Coronary artery (tissue), 2 donors: ENCODE results near the gene UMAD1.

Source experiments
- DNase-seq: peaks from one replicate; pipeline ENCODE4 v3.0.0-alpha.2; 2017; ENCODE audit warnings: low spot score
- H3K27ac ChIP-seq, 2 donors: fragments of 200-600 bp; sonication (generic); one replicate each; pipeline ENCODE4 v1.5.1; 2016 to 2019
- H3K4me3 ChIP-seq: fragments of 200-600 bp; sonication (generic); 2 replicates; pipeline ENCODE4 v1.5.1; 2016; ENCODE audit warnings: mild to moderate bottlenecking, moderate library complexity
- TF ChIP-seq, protein P1 (sequence below): fragments of 200-600 bp; sonication (generic); IDR thresholded peaks from one replicate; pipeline ENCODE4 v1.5.1; 2019; ENCODE audit warnings: antibody characterized with exemption

Gene UMAD1

GRCh38 chr7:7745258-7745657 lies 104.7 kb downstream of the UMAD1 start:
- TF ChIP-seq, protein P1, sequence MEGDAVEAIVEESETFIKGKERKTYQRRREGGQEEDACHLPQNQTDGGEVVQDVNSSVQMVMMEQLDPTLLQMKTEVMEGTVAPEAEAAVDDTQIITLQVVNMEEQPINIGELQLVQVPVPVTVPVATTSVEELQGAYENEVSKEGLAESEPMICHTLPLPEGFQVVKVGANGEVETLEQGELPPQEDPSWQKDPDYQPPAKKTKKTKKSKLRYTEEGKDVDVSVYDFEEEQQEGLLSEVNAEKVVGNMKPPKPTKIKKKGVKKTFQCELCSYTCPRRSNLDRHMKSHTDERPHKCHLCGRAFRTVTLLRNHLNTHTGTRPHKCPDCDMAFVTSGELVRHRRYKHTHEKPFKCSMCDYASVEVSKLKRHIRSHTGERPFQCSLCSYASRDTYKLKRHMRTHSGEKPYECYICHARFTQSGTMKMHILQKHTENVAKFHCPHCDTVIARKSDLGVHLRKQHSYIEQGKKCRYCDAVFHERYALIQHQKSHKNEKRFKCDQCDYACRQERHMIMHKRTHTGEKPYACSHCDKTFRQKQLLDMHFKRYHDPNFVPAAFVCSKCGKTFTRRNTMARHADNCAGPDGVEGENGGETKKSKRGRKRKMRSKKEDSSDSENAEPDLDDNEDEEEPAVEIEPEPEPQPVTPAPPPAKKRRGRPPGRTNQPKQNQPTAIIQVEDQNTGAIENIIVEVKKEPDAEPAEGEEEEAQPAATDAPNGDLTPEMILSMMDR: no peak
- no peak for DNase-seq
- Histone ChIP-seq H3K27ac (no peak overlapping the region), H3K4me3 (no peak overlapping the region)

GRCh38 chr7:7745966-7746365 lies 105.4 kb downstream of the UMAD1 start:
- DNase-seq: no peak
- TF ChIP-seq, protein P1: no peak
- Histone ChIP-seq H3K4me3 (no peak overlapping the region), H3K27ac (no peak overlapping the region)

- DNase-seq: no peak
- TF ChIP-seq, protein P1: no peak
- no peak overlapping the region for H3K4me3 ChIP-seq
- H3K27ac ChIP-seq: no peak overlapping the region
These were observed 105.9 kb downstream of the UMAD1 start for GRCh38 chr7:7746458-7746857.

DNA sequence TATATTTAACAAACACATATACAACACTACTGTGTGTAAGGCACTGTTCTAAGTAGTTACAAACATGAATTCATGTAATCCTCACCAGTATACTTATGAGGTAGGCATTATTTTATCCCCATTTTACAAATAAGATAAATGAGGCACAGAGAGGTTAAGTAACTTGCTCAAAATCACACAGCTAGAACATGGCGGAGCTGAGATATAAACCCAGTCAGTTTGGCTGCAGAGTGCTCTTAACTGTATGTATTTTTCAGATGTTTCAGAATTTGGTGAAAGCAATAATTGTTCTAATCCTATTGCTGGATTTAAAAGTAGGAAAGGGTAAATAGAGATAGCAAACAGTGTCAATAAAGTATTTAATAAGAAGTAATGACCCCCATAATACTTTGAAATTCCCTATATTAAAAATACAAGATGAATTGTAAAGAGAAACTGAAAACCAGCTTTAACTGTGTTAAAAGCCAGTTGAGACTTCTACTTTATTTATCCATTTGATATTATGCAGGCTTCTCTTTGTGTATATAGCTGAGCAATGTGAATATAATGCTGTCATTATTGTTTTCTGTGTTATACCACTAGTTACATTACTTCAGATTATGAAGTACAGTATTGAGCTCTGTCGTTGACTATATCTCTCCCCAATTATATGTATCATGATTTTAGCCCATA lies 110.2 kb downstream of the UMAD1 start:
- TF ChIP-seq, protein P1: no peak
- no peak overlapping the region for H3K27ac ChIP-seq
- H3K4me3 ChIP-seq: no peak overlapping the region
- DNase-seq: no peak

DNA sequence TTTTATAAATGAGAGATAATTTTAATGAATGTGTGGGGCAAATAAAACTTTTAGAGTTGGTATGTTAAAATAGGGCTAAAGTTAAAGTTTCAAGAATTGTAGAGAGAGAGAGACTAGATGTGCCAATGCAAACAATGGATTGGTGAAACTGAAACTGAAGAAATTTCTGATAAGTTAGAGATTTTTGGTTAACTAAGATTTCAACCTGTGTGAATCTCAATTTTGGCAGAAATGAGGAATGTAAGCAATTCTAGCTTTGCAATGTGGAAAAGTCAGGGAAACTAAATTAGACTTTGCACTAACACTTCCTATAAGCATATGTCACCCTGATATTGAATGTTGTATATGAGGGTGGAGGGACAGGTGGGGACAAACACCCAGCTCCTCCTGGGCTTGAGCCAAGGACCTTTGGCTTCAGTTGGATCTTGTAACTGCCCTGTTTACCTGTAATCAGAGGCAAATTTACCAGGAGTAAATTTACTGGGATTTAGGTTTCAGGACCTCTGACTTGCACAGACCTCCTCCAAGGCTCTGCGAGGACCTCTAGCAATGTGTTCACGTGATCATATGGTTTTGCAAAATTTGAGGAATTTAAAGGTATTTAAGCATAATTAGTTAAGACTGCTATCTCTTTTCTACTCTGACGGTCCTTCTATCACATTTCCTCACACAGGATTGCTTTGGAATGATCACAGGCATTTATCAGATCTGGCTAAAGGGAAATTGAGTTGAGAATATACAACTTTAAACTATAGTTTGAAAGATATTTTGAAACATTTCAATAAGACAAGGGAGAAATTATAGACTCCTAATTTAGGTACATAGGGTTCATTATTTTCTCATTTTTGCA lies 110.9 kb downstream of the UMAD1 start:
- no peak overlapping the region for H3K27ac ChIP-seq
- no peak overlapping the region for H3K4me3 ChIP-seq
- TF ChIP-seq, protein P1: no peak
- no peak for DNase-seq

- no peak overlapping the region for H3K4me3 ChIP-seq
- no peak for DNase-seq
- TF ChIP-seq, protein P1: no peak
- no peak overlapping the region for H3K27ac ChIP-seq
These were observed 116.0 kb downstream of the UMAD1 start for GRCh38 chr7:7756577-7756976.

DNA sequence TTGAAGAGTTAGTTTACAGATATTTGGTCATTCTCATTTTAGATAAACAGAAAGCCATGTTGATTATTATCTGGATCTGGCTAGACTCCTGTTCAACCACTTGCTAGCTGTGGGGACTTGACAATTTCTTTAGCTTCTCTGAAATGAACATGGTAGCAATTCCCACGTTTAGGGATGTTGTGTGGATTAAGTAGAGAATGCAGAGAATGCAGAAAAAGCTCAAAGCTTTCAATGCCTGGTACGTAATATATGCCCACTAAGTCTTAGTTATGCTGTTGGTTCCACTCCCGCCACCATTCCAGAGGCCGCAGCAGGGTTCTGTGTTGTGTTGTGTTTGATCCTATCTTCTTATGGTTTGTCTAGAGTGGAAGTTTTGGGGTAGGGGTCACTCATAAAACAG lies 117.0 kb downstream of the UMAD1 start:
- TF ChIP-seq, protein P1: no peak
- Histone ChIP-seq H3K4me3 (no peak overlapping the region), H3K27ac (no peak overlapping the region)
- DNase-seq: no peak
